HEK293 (cell line): ENCODE measurements around the gene GRK5.

Experiments used
- ZNF449 ChIP-seq: fragments of 450-650 bp; formaldehyde crosslinking; IDR thresholded peaks from 2 replicates; pipeline ENCODE4 v1.5.1; 2017; ENCODE audit warnings: missing biosample characterization, mild to moderate bottlenecking, missing genetic modification characterization, moderate library complexity
- ZNF670 ChIP-seq: fragments of 450-650 bp; formaldehyde crosslinking; IDR thresholded peaks from 2 replicates; pipeline ENCODE4 v1.5.1; 2016; ENCODE audit warnings: missing biosample characterization, missing genetic modification characterization, low read depth

DNA sequence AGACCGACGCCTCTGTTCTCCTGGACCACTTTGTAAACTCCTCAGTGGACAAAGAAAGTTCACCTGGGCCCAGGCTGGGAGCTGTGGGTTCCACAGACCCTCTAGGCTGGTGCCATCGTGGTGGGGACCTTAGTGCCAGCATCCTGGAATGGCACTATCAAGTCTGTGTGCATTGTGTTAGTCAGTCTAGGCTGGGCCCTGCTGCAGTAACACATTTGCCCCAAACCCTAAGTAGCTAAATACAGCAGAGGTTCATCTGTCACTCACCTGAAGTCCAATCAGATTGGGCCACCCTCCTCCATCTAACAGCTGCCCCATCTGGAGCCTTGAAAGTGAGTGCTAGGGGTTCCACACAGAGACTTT is 224.4 kb downstream of the GRK5 start:
- TF ChIP-seq ZNF670 (tag by site-specific recombination) (no peak), ZNF449 (tag by site-specific recombination) (no peak)
